ENCODE results near the gene RAG2. TPM values are rescaled to one million over a fixed set of nuclear protein-coding genes. Genes with fewer than 3 reads are reported as not detected.

The RAG2 gene
- total RNA-seq, 1 donor from 2014 or later, result not detected

DNA sequence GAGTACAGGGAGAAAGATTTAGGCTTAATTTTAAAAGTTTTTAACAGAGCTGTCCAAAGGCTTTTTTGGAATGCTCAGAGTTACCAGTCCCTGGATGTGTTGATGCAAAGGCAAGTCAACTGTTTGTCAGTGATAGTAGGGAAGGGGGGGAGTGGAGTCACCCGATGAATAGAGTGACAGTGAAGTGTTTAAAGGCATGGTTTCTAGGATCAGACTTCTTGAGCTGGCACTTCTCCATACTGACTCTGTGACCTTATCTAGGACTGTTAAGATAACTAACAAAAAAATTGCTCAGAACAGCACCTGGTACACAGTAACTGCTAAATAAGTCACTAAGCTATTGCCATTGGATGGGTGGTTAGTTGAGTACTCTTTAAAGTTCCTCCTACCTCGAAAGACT is 11.3 kb upstream of the RAG2 start:
- no peaks in the 10 kb centered on the region for H3K36me3 Mint-ChIP-seq (ENCODE audit: unreplicated experiment)
- DNase-seq, result no peak
- no peaks in the 10 kb centered on the region for H3K27me3 Mint-ChIP-seq (ENCODE audit: unreplicated experiment)
- no peak overlapping the region for H3K27ac Mint-ChIP-seq (ENCODE audit: unreplicated experiment)
- H3K4me3 Mint-ChIP-seq (ENCODE audit: unreplicated experiment), result no peak overlapping the region
- no peaks in the 10 kb centered on the region for H3K4me1 Mint-ChIP-seq (ENCODE audit: low read depth, unreplicated experiment)
- TF ChIP-seq, protein P1, sequence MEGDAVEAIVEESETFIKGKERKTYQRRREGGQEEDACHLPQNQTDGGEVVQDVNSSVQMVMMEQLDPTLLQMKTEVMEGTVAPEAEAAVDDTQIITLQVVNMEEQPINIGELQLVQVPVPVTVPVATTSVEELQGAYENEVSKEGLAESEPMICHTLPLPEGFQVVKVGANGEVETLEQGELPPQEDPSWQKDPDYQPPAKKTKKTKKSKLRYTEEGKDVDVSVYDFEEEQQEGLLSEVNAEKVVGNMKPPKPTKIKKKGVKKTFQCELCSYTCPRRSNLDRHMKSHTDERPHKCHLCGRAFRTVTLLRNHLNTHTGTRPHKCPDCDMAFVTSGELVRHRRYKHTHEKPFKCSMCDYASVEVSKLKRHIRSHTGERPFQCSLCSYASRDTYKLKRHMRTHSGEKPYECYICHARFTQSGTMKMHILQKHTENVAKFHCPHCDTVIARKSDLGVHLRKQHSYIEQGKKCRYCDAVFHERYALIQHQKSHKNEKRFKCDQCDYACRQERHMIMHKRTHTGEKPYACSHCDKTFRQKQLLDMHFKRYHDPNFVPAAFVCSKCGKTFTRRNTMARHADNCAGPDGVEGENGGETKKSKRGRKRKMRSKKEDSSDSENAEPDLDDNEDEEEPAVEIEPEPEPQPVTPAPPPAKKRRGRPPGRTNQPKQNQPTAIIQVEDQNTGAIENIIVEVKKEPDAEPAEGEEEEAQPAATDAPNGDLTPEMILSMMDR (IDR thresholded peaks at IDR 0.05; ENCODE audit: partially characterized antibody, unreplicated experiment), result no peak
- no peaks in the 10 kb centered on the region for H3K9me3 Mint-ChIP-seq (ENCODE audit: unreplicated experiment)

DNA sequence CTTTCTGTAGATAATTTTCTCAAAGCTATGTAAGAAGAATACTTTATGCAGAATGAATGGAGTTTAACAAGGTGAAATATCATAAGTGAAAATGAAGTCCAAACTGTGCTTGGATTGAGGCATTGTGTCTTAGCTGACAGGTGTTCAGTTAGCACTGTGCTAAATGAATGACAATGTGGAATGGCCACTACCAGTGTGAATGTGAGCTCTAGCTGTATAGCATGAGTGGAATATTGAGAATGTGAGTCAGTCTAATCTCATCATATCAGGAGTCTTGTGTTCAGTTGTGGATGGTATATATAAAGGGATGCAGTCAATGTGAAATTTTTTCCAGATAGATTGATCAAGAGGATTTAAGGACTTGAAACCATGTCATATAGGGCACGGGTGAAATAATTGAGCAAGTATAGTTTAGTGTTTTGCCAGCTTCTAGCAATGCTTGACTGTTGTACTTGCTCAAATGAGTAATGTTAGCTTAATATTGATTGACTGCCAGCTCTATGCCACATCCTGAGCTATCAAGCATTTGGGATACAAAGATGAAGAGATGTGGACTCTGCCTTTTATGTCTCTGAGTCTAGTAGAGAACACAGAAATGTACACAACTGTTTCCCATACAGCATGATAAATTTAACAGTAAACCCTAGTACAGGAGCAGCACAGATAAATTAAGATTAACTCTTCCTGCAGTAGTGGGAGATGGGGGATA is 10.6 kb upstream of the RAG2 start:
- H3K4me1 Mint-ChIP-seq (ENCODE audit: low read depth, unreplicated experiment), result no peaks in the 10 kb centered on the region
- no peak for DNase-seq
- TF ChIP-seq, protein P1 (IDR thresholded peaks at IDR 0.05; ENCODE audit: partially characterized antibody, unreplicated experiment), result no peak
- no peak overlapping the region for H3K4me3 Mint-ChIP-seq (ENCODE audit: unreplicated experiment)
- no peaks in the 10 kb centered on the region for H3K36me3 Mint-ChIP-seq (ENCODE audit: unreplicated experiment)
- H3K27ac Mint-ChIP-seq (ENCODE audit: unreplicated experiment), result no peak overlapping the region
- no peaks in the 10 kb centered on the region for H3K9me3 Mint-ChIP-seq (ENCODE audit: unreplicated experiment)
- H3K27me3 Mint-ChIP-seq (ENCODE audit: unreplicated experiment), result no peaks in the 10 kb centered on the region

DNA sequence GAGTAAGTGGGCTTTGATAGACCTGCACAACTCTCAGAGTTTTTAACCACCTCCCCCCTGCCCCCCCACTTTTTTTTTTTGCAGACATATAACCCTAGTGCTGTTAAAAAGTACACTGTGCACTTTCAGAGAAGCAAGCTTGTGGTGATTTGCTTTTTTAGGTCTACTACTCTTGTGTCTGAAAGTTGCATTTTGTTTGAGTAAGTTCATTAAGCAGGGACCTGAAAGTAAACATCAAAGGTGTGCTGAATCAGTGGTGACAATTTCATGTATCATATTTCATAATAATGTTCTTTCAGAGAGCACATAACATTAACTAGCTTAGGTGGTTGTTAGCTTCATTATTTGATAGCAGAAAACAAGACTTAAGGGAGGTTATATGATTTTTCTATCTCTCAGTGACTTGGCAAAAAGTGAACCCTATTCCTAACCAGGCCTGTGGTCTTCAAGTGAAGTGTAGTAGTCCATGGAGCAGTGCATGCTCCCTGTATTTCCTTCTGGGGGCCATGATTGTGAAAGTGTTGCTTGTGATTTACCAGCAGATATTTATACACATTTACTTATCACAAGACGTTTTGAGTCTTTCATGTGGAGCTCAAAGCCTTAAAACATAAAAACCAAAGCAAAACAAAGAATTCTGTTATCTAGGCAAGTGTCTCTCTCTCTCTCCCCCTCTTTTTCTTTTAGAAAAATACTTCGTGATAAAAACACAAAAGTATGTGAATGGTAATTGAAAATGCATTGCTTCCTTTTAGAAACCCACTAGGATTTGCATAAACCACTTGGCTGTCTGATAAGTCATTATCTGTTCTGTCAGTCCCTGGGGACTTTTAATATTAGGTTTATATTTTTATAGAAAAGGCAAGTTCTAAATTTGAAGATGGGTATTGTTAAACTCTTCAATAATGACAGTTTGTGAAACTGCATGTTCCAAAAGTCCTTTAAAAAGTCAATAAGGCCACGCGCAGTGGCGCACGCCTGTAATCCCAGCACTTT is 7.5 kb upstream of the RAG2 start:
- Mint-ChIP-seq H3K9me3 (ENCODE audit: unreplicated experiment) (no peaks in the 10 kb centered on the region), H3K4me3 (ENCODE audit: unreplicated experiment) (no peak overlapping the region), H3K27ac (ENCODE audit: unreplicated experiment) (no peak overlapping the region), H3K4me1 (ENCODE audit: low read depth, unreplicated experiment) (no peaks in the 10 kb centered on the region), H3K36me3 (ENCODE audit: unreplicated experiment) (no peaks in the 10 kb centered on the region), H3K27me3 (ENCODE audit: unreplicated experiment) (no peaks in the 10 kb centered on the region)
- TF ChIP-seq, protein P1 (IDR thresholded peaks at IDR 0.05; ENCODE audit: partially characterized antibody, unreplicated experiment), result no peak
- DNase-seq, result no peak

DNA sequence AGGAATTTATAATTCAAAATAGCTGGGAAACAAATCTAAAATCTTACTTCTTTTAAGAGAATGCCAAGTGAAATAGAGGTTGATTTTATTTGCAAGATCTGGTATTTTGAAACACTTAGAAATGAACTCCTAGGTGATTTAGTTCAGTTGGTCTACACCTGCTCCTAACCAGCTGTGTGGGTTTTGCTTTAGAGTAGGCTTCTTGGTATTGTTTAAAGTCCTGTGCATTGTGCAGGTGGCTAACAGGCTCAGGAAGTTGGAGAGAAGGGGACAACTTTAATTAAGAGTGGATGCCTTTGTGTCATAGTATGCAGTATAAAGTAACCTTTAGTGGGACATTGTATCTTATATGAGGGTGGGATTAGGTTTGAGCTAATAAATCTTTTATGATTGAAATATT is 4.1 kb upstream of the RAG2 start:
- no peak for DNase-seq
- TF ChIP-seq, protein P1 (IDR thresholded peaks at IDR 0.05; ENCODE audit: partially characterized antibody, unreplicated experiment), result no peak
- H3K27me3 Mint-ChIP-seq (ENCODE audit: unreplicated experiment), result no peaks in the 10 kb centered on the region
- no peaks in the 10 kb centered on the region for H3K4me1 Mint-ChIP-seq (ENCODE audit: low read depth, unreplicated experiment)
- no peak overlapping the region for H3K27ac Mint-ChIP-seq (ENCODE audit: unreplicated experiment)
- H3K4me3 Mint-ChIP-seq (ENCODE audit: unreplicated experiment), result no peak overlapping the region
- H3K9me3 Mint-ChIP-seq (ENCODE audit: unreplicated experiment), result no peaks in the 10 kb centered on the region
- H3K36me3 Mint-ChIP-seq (ENCODE audit: unreplicated experiment), result no peaks in the 10 kb centered on the region
